Activated CD4-positive, alpha-beta T cell treated with anti-CD3 and anti-CD28 coated beads, Interleukin-2, Interleukin-6, amounts not matched to agents 100 ng/mL and 50 ng/mL, durations not matched to agents 16 hours and 8 hours (primary cell): ENCODE measurements around the gene PCED1A.

Experiments used
- DNase-seq: peaks from one replicate; pipeline ENCODE4 v3.0.0-alpha.2; 2020

Gene PCED1A

GRCh38 chr20:2840138-2840966, at the start of gene PCED1A, which contains the start of gene VPS16:
PCED1A (minus strand) TSS chr20:2840655; CDS start chr20:2839912, 743 bp downstream.
VPS16 (plus strand) TSS chr20:2840745; CDS start chr20:2840775, 30 bp downstream.
- DNase-seq = peak; percentile 92

GRCh38 chr20:2889797-2890196, 49.3 kb upstream of the PCED1A start:
- DNase-seq = no peak

GRCh38 chr20:2889209-2889608, 48.8 kb upstream of the PCED1A start:
- no peak for DNase-seq

- no peak for DNase-seq
Observed at GRCh38 chr20:2888224-2888955, 47.9 kb upstream of the PCED1A start.

- DNase-seq = no peak
Observed at GRCh38 chr20:2887715-2888114, 47.3 kb upstream of the PCED1A start.

- no peak for DNase-seq
Observed at GRCh38 chr20:2883726-2884637, 43.5 kb upstream of the PCED1A start.

GRCh38 chr20:2880650-2881049, 40.2 kb upstream of the PCED1A start:
- DNase-seq = no peak

- DNase-seq = no peak
Observed at GRCh38 chr20:2879146-2879545, 38.7 kb upstream of the PCED1A start.

GRCh38 chr20:2878515-2878914, 38.1 kb upstream of the PCED1A start:
- no peak for DNase-seq

- DNase-seq = no peak
Observed at GRCh38 chr20:2875690-2876203, 35.3 kb upstream of the PCED1A start.

- DNase-seq = peak; percentile 38
Observed at GRCh38 chr20:2874456-2874855, 34.0 kb upstream of the PCED1A start.

- DNase-seq = peak; percentile 60
Observed at GRCh38 chr20:2873747-2874041, 33.2 kb upstream of the PCED1A start.

GRCh38 chr20:2873010-2873746, 32.7 kb upstream of the PCED1A start, which contains the start of gene PTPRA:
PTPRA (plus strand) TSS chr20:2873481; CDS start chr20:2964278, 90,797 bp downstream.
- DNase-seq = peak; percentile 97

GRCh38 chr20:2872459-2873009, 32.1 kb upstream of the PCED1A start:
- peak; percentile 82 for DNase-seq

- no peak for DNase-seq
Observed at GRCh38 chr20:2871661-2872458, 31.4 kb upstream of the PCED1A start.

- DNase-seq = peak; percentile 23
Observed at GRCh38 chr20:2871111-2871465, 30.6 kb upstream of the PCED1A start.

GRCh38 chr20:2869381-2869780, 28.9 kb upstream of the PCED1A start:
- no peak for DNase-seq

GRCh38 chr20:2867081-2867864, 26.8 kb upstream of the PCED1A start:
- no peak for DNase-seq

- DNase-seq = no peak
Observed at GRCh38 chr20:2866236-2866635, 25.8 kb upstream of the PCED1A start.

GRCh38 chr20:2865630-2866029, 25.2 kb upstream of the PCED1A start:
- peak; percentile 25 for DNase-seq
